GM21528 (cell line): ENCODE results near the gene GFRAL.

Experiments
- ATAC-seq: cut with Tn5 transposase; IDR thresholded peaks from one replicate; pipeline ENCODE4 v1.9.1; 2021; ENCODE audit warnings: mild to moderate bottlenecking, moderate library complexity; ENCODE audit not compliant: unreplicated experiment, low FRiP score

The GFRAL gene

DNA sequence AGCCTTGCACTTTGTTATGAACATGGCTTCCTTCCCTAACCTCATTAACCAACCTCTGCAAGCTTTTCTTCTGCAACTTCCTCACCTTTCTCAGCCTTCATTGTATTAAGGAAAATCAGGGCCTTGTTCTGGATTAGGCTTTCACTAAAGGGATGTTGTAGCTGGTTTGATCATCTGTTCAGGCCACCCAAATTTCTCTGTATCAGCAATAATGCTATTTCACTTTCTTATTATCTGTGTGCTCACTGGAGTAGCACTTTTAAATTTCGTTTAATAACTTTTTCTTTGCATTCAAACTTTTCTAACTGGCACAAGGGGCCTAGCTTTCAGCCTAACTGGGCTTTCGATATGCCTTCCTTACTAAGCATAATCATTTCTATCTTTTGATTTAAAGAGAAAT, 96.7 kb downstream of the GFRAL start:
- no peak for ATAC-seq

DNA sequence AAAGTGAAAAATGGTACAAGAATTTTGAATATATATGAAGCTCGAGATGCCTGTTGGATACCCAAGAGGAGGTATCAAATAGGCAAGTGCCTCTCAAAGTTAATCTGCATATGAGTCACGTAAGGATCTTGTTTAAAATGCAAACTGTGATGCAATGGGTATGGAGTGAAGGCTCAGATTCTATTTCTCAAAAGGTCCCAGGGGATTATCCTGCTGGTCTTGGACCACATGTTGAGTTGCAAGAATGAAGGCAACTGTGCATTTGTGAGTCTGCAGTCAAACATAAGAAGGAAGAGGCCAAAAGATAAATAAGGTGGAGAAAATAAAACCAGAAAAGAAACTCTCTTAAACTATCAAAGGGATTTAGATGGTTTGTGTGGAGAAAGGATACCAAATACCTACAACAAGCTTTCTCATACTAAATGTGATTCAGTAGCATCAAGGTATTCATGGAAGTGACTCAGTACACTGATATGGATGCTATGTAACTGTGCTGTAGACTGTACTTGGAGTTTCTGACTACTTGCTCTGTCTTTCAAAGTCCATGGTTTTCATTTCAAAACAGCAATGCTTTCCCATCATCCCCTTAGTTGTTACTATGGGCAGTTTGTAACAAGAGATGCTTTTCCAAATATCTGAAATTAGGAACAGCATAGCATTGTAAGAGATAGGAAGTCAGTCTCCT, 106.3 kb downstream of the GFRAL start:
- no peak for ATAC-seq

DNA sequence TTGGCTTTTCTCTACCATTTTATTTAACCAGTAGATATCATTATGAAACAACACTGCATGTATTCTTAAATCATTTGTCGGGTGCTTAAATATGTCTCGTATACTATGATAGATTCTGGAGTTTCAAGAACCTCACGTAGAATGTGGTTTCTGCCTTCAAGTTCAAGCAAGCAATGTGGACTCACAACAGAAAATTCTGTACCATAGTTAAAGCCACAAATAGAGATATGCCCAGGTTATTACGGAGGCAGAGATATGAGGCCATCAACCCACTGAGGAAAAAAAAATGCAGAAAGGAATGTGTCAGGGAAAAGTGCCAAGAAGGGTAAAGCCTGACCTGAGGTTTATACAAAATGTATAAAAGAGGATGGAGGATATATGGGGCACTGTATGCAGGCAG, 109.9 kb downstream of the GFRAL start:
- no peak for ATAC-seq

DNA sequence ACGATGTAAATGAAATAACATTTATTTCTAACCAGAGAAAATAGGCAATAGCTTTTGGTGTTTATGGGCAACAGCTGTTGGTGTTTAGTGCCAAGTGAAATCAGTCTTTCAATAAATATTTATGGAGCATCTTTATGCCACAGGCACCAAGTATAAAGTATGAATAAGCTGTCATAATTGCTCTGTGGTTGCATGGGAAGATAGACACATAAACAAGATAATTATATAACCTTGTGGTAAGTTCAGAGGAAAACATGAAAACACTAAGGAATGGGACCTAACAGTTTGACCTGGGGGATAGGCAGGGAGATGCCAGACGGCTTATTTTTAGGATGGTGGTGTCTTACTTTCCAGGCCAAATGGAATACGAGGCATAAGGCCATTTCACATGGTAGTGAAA, 110.9 kb downstream of the GFRAL start:
- no peak for ATAC-seq

DNA sequence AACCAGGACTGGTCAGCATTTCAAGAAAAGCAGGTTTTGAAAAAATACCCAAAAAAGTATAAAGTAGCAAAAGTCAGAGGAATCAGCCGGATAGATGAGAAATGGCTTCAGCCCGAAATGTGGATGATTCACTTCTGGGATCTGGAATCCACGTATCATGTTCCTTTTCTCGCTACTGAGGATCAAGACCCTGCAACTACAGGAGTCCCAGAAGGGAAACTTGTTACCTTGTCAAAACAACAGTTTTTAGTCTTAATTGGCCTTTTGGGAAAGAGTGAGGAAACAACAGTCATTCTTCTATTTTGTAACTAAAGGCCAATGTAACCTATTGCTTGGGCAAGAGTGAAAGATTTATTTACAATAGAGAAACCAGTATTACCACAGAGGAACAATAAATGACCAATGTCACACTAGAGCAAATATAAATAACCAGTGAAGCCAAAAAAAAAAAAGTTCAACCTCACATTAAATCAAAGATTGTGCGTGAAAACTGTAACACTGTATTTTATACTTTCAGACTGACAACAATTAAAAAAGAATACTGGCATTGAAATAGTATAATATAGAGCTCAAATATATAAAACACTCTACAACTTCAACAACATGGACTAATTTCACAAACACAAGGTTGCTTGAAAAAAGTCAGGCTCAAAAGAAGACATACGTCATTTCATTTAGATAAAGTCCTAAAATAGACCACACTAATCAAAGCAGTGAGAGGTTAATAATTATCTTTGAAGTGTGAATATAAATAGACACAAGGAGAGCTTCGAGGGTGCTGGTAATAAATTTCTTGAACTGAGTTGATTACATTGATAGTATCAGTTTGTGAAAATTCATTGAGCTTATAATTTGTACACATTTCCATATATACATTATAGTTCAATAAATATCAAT, 116.2 kb downstream of the GFRAL start:
- no peak for ATAC-seq

DNA sequence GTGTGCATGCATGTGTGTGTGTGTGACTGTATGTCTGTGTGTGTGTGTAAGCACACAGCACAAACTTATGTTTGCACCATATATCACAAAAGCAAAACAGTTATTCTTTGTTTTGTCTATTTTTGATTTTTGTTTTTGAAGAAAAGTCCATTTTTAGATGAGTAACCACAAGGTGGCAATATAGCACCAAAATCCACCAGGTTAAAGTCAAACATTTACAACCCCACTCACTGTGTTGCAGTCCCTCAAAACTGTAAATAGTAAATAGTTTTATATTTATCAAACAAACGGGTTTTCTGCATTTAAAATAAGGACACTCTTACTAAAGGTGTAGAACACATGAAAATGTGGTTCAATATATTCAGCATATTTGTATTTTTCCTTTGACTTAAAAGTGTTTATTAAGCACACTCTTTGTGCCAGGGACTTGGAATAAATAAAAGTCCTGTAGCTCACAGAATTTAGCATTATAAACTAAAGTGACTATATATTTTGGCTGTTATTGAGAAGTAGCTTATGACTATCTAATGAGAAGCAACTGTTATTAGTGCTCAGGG, 118.5 kb downstream of the GFRAL start:
- no peak for ATAC-seq

DNA sequence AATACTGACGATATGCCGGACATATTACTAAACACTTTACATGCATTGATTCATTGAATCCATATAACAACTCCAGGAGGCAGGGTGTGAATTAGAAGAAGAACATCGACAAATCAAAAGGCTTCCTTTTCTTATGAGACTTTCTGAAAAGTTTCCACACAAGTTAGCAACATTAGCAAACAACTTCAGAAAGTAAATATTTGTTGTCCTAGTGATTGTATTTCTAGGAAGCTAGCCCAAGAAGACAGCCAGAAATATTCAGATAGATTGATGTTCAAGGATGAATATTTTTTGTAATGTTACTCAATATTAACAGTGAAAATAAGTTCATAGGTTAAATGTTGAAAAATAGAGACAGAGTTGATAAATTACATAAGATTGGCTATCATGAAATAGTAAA, 120.6 kb downstream of the GFRAL start:
- ATAC-seq = no peak

DNA sequence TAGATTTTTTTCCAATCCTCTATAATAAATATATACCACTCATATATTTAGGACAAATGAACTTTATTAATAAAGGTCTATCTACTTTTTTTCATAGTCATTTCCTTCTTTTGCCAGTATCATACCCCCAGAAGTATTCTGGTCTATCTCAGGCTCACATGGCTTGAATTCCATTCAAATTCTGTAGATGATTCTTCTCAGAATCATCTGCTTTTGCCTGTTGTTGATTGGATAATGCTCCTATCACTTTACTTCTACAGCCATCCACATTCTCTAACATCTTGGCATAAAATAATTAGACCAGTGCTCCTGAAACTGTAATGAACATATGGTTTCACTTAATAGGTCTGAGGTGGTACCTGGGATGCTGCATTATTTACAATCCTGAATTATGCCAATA, 121.2 kb downstream of the GFRAL start:
- ATAC-seq = no peak

DNA sequence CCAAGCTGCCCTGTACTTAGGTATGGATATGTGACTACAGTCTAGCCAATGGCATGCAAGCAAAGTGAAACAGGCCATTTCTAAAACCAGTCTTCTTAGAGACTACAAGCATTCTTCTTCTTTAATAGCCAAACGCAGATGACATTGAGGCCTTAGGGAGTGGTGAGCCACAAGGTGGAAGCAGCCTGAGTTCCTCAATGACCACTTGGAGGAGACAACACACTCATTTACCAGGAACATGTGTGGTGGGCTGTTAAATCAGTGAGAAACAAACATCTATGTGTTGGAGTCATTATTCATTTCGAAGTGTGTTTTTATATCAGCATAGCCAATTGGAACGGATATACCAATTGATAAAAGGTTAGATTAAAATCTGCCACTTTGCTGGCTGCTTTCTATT, 122.0 kb downstream of the GFRAL start:
- no peak for ATAC-seq

DNA sequence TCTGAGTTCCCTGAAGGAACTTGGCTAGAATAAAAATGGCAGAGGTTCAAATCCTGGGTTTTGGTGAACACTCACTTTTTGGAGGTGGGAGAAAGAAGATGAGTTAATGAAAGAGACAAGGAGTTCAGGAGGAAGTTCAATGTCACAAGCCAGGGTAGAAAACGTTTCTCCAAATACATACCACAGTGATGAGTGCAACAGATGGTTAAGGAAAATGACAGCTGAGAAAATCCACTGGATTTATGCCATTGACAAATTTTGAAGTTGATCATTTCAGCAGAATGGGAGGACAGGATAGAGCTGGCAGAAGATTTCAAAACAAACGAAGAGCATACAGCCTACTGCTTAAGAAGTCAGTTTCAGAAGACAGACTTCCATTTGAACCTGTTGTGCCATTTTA, 122.7 kb downstream of the GFRAL start:
- no peak for ATAC-seq
